GM23338 (cell line): ENCODE measurements around the gene C11orf21. TPM values are rescaled to one million over a fixed set of nuclear protein-coding genes. Genes with fewer than 3 reads are reported as not detected.

Experiments
- ATAC-seq: fragments of 200-7000 bp; cut with Tn5 transposase; 3 replicates; pipeline ENCODE4 v1.9.1; 2020
- DNase-seq: peaks from one replicate; pipeline ENCODE4 v3.0.0-alpha.2; 2015; ENCODE audit warnings: low spot score
- H2AFZ ChIP-seq: fragments of 200-600 bp; sonication (generic); 2 replicates; pipeline ENCODE4 v1.8.0; 2016; ENCODE audit warnings: antibody characterized with exemption, mild to moderate bottlenecking, moderate library complexity
- H3F3A ChIP-seq: fragments of 200-600 bp; sonication (generic); replicated peaks from 2 replicates; pipeline ENCODE4 v1.8.0; 2017; ENCODE audit warnings: antibody characterized with exemption, mixed run types, low read depth
- H3K27ac ChIP-seq: fragments of 200-600 bp; sonication (generic); 2 replicates; pipeline ENCODE4 v1.6.1; 2016; ENCODE audit warnings: low read depth
- H3K27me3 ChIP-seq: fragments of 200-600 bp; sonication (generic); 2 replicates; pipeline ENCODE4 v1.8.0; 2016; ENCODE audit warnings: mild to moderate bottlenecking, mixed run types, moderate library complexity; ENCODE audit not compliant: insufficient read depth
- H3K36me3 ChIP-seq: fragments of 200-600 bp; sonication (generic); 2 replicates; pipeline ENCODE4 v1.8.0; 2016; ENCODE audit warnings: mild to moderate bottlenecking; ENCODE audit not compliant: insufficient read depth
- H3K4me1 ChIP-seq: fragments of 200-600 bp; sonication (generic); 2 replicates; pipeline ENCODE4 v1.8.0; 2016; ENCODE audit warnings: mild to moderate bottlenecking, moderate library complexity; ENCODE audit not compliant: insufficient read depth
- H3K4me2 ChIP-seq: fragments of 200-600 bp; sonication (generic); 2 replicates; pipeline ENCODE4 v1.7.1; 2017; ENCODE audit warnings: mixed run types
- H3K4me3 ChIP-seq: fragments of 200-600 bp; sonication (generic); 2 replicates; pipeline ENCODE4 v1.6.1; 2016; ENCODE audit warnings: mixed run types
- H3K79me2 ChIP-seq: fragments of 200-600 bp; sonication (generic); replicated peaks from 2 replicates; pipeline ENCODE4 v1.8.0; 2017; ENCODE audit warnings: mild to moderate bottlenecking; ENCODE audit not compliant: insufficient read depth
- H3K9me2 ChIP-seq: fragments of 200-600 bp; sonication (generic); 2 replicates; pipeline ENCODE4 v1.8.0; 2017; ENCODE audit not compliant: insufficient read depth
- H4K20me1 ChIP-seq: fragments of 200-600 bp; sonication (generic); replicated peaks from 2 replicates; pipeline ENCODE4 v1.8.0; 2017; ENCODE audit warnings: mild to moderate bottlenecking; ENCODE audit not compliant: insufficient read depth
- H3K27ac Mint-ChIP-seq: 2 replicates; pipeline ENCODE4 v1.8.0; 2020; ENCODE audit warnings: inconsistent platforms, mild to moderate bottlenecking, moderate library complexity, mixed read lengths
- H3K27me3 Mint-ChIP-seq: 3 replicates; pipeline ENCODE4 v1.8.0; 2022; ENCODE audit warnings: low read depth, mild to moderate bottlenecking, moderate library complexity, mixed read lengths, inconsistent platforms; ENCODE audit not compliant: insufficient read depth, poor library complexity
- H3K36me3 Mint-ChIP-seq: 3 replicates; pipeline ENCODE4 v1.8.0; 2021; ENCODE audit warnings: low read depth, mild to moderate bottlenecking, inconsistent platforms, moderate library complexity, mixed read lengths
- H3K4me1 Mint-ChIP-seq: 3 replicates; pipeline ENCODE4 v1.8.0; 2020; ENCODE audit warnings: mild to moderate bottlenecking, inconsistent platforms, mixed read lengths
- H3K4me3 Mint-ChIP-seq: 3 replicates; pipeline ENCODE4 v1.8.0; 2021; ENCODE audit warnings: moderate library complexity, mild to moderate bottlenecking, inconsistent platforms, mixed read lengths
- H3K9me3 Mint-ChIP-seq: 3 replicates; pipeline ENCODE4 v1.8.0; 2020; ENCODE audit warnings: moderate library complexity, mild to moderate bottlenecking, inconsistent platforms, mixed read lengths
- EZH2phosphoT487 ChIP-seq: fragments of 200-600 bp; sonication (generic); IDR thresholded peaks from one replicate; pipeline ENCODE4 v1.8.1; 2018; ENCODE audit warnings: antibody characterized with exemption; ENCODE audit not compliant: unreplicated experiment
- JUNB ChIP-seq: IDR thresholded peaks from one replicate; pipeline ENCODE4 v1.6.1; 2016; ENCODE audit warnings: antibody characterized with exemption; ENCODE audit not compliant: unreplicated experiment
- NANOG ChIP-seq: IDR thresholded peaks from 2 replicates; pipeline ENCODE4 v1.6.1; 2016; ENCODE audit warnings: antibody characterized with exemption, borderline replicate concordance
- POLR2AphosphoS5 ChIP-seq: IDR thresholded peaks from 2 replicates; pipeline ENCODE4 v1.6.1; 2016; ENCODE audit warnings: antibody characterized with exemption, low read depth
- STAT1 ChIP-seq: IDR thresholded peaks from one replicate; pipeline ENCODE4 v1.6.1; 2016; ENCODE audit warnings: antibody characterized with exemption; ENCODE audit not compliant: unreplicated experiment
- ZNF114 ChIP-seq: fragments of 250-450 bp; sonication (Bioruptor Pico); IDR thresholded peaks from 2 replicates; pipeline ENCODE4 v1.5.0; 2020; ENCODE audit warnings: mild to moderate bottlenecking, moderate library complexity
- ZNF331 ChIP-seq: fragments of 250-450 bp; sonication (Bioruptor Pico); IDR thresholded peaks from 2 replicates; pipeline ENCODE4 v1.5.0; 2020; ENCODE audit warnings: low read depth, mild to moderate bottlenecking, moderate library complexity
- ZNF462 ChIP-seq: fragments of 250-450 bp; sonication (Bioruptor Pico); IDR thresholded peaks from 2 replicates; pipeline ENCODE4 v1.5.0; 2020; ENCODE audit warnings: mild to moderate bottlenecking, moderate library complexity
- polyA plus RNA-seq: library from polyadenylated mRNA; unstranded; fragments of >200 nt; fragmentation: Nextera tagmentation; extraction: Ambion mirVana; gene quantifications from 2 replicates; pipeline ENCODE4 v1.2.1, GENCODE V29; 2016
- total RNA-seq: library from RNA; depleted of rRNA; stranded (reverse); fragments of >200 nt; shearing (Covaris generic); gene quantifications from 2 replicates; pipeline ENCODE4 v1.2.3, GENCODE V29; 2014
- TF ChIP-seq, protein P1 (sequence below), 2 experiments: fragments of 200-600 bp in 1 of 2; sonication (generic) in 1 of 2; conservative IDR thresholded peaks; 2 replicates each; pipeline versions ENCODE4 v1.5.1 to v1.6.1; 2016 to 2017; ENCODE audit warnings: antibody characterized with exemption in 2 of 2, low read depth in 2 of 2, mild to moderate bottlenecking in 2 of 2, moderate library complexity in 1 of 2
- TF ChIP-seq, protein P2 (sequence below): IDR thresholded peaks from one replicate; pipeline ENCODE4 v1.6.1; 2018; ENCODE audit warnings: antibody characterized with exemption; ENCODE audit not compliant: unreplicated experiment

C11orf21 gene
- total and polyA plus RNA-seq, 2 experiments from 2014 or later = not detected

- TF ChIP-seq, protein P1, sequence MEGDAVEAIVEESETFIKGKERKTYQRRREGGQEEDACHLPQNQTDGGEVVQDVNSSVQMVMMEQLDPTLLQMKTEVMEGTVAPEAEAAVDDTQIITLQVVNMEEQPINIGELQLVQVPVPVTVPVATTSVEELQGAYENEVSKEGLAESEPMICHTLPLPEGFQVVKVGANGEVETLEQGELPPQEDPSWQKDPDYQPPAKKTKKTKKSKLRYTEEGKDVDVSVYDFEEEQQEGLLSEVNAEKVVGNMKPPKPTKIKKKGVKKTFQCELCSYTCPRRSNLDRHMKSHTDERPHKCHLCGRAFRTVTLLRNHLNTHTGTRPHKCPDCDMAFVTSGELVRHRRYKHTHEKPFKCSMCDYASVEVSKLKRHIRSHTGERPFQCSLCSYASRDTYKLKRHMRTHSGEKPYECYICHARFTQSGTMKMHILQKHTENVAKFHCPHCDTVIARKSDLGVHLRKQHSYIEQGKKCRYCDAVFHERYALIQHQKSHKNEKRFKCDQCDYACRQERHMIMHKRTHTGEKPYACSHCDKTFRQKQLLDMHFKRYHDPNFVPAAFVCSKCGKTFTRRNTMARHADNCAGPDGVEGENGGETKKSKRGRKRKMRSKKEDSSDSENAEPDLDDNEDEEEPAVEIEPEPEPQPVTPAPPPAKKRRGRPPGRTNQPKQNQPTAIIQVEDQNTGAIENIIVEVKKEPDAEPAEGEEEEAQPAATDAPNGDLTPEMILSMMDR (conservative IDR thresholded peaks at IDR 0.05; ENCODE audit: low read depth in 2 of 2) = no peak
- no peak for TF ChIP-seq NANOG
- TF ChIP-seq EZH2phosphoT487 = no peak
- TF ChIP-seq STAT1 = no peak
- no peak for TF ChIP-seq ZNF114 (CRISPR knock-in tag)
- TF ChIP-seq, protein P2, sequence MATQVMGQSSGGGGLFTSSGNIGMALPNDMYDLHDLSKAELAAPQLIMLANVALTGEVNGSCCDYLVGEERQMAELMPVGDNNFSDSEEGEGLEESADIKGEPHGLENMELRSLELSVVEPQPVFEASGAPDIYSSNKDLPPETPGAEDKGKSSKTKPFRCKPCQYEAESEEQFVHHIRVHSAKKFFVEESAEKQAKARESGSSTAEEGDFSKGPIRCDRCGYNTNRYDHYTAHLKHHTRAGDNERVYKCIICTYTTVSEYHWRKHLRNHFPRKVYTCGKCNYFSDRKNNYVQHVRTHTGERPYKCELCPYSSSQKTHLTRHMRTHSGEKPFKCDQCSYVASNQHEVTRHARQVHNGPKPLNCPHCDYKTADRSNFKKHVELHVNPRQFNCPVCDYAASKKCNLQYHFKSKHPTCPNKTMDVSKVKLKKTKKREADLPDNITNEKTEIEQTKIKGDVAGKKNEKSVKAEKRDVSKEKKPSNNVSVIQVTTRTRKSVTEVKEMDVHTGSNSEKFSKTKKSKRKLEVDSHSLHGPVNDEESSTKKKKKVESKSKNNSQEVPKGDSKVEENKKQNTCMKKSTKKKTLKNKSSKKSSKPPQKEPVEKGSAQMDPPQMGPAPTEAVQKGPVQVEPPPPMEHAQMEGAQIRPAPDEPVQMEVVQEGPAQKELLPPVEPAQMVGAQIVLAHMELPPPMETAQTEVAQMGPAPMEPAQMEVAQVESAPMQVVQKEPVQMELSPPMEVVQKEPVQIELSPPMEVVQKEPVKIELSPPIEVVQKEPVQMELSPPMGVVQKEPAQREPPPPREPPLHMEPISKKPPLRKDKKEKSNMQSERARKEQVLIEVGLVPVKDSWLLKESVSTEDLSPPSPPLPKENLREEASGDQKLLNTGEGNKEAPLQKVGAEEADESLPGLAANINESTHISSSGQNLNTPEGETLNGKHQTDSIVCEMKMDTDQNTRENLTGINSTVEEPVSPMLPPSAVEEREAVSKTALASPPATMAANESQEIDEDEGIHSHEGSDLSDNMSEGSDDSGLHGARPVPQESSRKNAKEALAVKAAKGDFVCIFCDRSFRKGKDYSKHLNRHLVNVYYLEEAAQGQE = no peak
These were observed 41.0 kb downstream of the C11orf21 start (continued) for GRCh38 chr11:2260491-2261364.

GRCh38 chr11:2259897-2260451 lies 41.7 kb downstream of the C11orf21 start:
- no peaks in the 10 kb centered on the region for H3K36me3 ChIP-seq
- Mint-ChIP-seq H3K4me1 (peaks cover 3% of the 10 kb centered on the region; the same call in 1 of the 3 replicates), H3K27me3 (peaks cover 12% of the 10 kb centered on the region), H3K9me3 (no peaks in the 10 kb centered on the region), H3K36me3 (no peaks in the 10 kb centered on the region), H3K27ac (no peak overlapping the region), H3K4me3 (no peak overlapping the region)
- H3K9me2 ChIP-seq = no peaks in the 10 kb centered on the region
- no peaks in the 10 kb centered on the region for H3K4me1 ChIP-seq
- ATAC-seq (no peak), DNase-seq (no peak)
- no peaks in the 10 kb centered on the region for H3K79me2 ChIP-seq
- H3K27me3 ChIP-seq = no peaks in the 10 kb centered on the region
- no peaks in the 10 kb centered on the region for H3F3A ChIP-seq
- H4K20me1 ChIP-seq = no peaks in the 10 kb centered on the region
- no peak overlapping the region for H2AFZ ChIP-seq
- H3K27ac ChIP-seq = no peak overlapping the region
- no peak overlapping the region for H3K4me2 ChIP-seq
- H3K4me3 ChIP-seq = no peak overlapping the region
- no peak for TF ChIP-seq JUNB
- no peak for TF ChIP-seq ZNF462
- no peak for TF ChIP-seq ZNF331
- no peak for TF ChIP-seq POLR2AphosphoS5
- no peak for TF ChIP-seq EZH2phosphoT487
